ENCODE data around the gene DDX17. TPM values are rescaled to one million over a fixed set of nuclear protein-coding genes. Genes with fewer than 3 reads are reported as not detected.

DDX17 gene
- total and polyA plus RNA-seq, 10 of the 15 experiments (the other 5 are each of a cell fraction or from before 2014, with no cell fraction given) = 25.2 to 778 (median 266) TPM

GRCh38 chr22:38437416-38437815 is 68.7 kb downstream of the DDX17 start:
- intact Hi-C loops (cut with micrococcal nuclease; ENCODE audit: unreplicated experiment) = no loop called here
- TF ChIP-seq BHLHE40 (IDR thresholded peaks at IDR 0.05; ENCODE audit: borderline replicate concordance in 1 of 2, low read depth in 2 of 2, low read length in 1 of 2) = no peak
- TF ChIP-seq SUZ12 (IDR thresholded peaks at IDR 0.05; ENCODE audit: unreplicated experiment) = no peak
- no peak for TF ChIP-seq ZBTB11 (CRISPR knock-in tag; IDR thresholded peaks at IDR 0.05)
- TF ChIP-seq POLR2A (IDR thresholded peaks at IDR 0.05; ENCODE audit: low read depth, low read length) = no peak
- TF ChIP-seq POLR2AphosphoS5 (IDR thresholded peaks at IDR 0.05; ENCODE audit: low read length) = no peak
- TF ChIP-seq MXI1 (IDR thresholded peaks at IDR 0.05; ENCODE audit: low read depth, low read length) = no peak
- no peak for TF ChIP-seq EGR1 (IDR thresholded peaks at IDR 0.05; ENCODE audit: borderline replicate concordance in 1 of 2, low read depth in 2 of 2, low read length in 2 of 2)
- no peak for TF ChIP-seq USF2 (IDR thresholded peaks at IDR 0.05; ENCODE audit: borderline replicate concordance, low read depth, low read length)
- no peak for TF ChIP-seq NR2F1 (conservative IDR thresholded peaks at IDR 0.05)
- Histone ChIP-seq H2AFZ (ENCODE audit: control insufficient read depth, low read depth, low read length) (no peak overlapping the region), H3K27ac (ENCODE audit: control insufficient read depth, insufficient read depth) (no peak overlapping the region), H3K4me3 (no peak overlapping the region), H3K9ac (ENCODE audit: control insufficient read depth, insufficient read depth, low read length) (no peak overlapping the region), H3K27me3 (replicated peaks in 1 of 2; ENCODE audit: control insufficient read depth in 2 of 2, insufficient read depth in 2 of 2, low read length in 1 of 2) (peaks cover 2 to 4% of the 10 kb centered on the region in 2 experiments; a peak in 3 of 4 replicates), H4K20me1 (ENCODE audit: control insufficient read depth, insufficient read depth) (no peaks in the 10 kb centered on the region), H3K79me2 (ENCODE audit: control insufficient read depth, insufficient read depth, low read length) (no peaks in the 10 kb centered on the region), H3K4me2 (ENCODE audit: control insufficient read depth, insufficient read depth) (no peak overlapping the region), H3K36me3 (ENCODE audit: control insufficient read depth in 2 of 2, insufficient read depth in 2 of 2, low read length in 1 of 2) (no peaks in the 10 kb centered on the region), H3K4me1 (ENCODE audit: control insufficient read depth, insufficient read depth, low read length) (no peaks in the 10 kb centered on the region), H3K9me3 (replicated peaks; ENCODE audit: control insufficient read depth, insufficient read depth, low read length) (no peaks in the 10 kb centered on the region)
- in situ Hi-C loops (cut with MboI) = no loop called here
- ChIA-PET SMC1A (ENCODE audit: uncharacterized antibody, unreplicated experiment) (no interaction called here), POLR2A (no interaction called here), RAD21 (ENCODE audit: unreplicated experiment) (interaction anchor here (0.6 kb wide), 1 partner anchor 232 kb away, joined by 3 read pairs; no protein-coding TSS in a partner anchor), CTCF (interaction anchor here (1.1 kb wide), 1 partner anchor 231 kb away, joined by 4 read pairs; no protein-coding TSS in a partner anchor)
- 45% methylated on average over 9 of the region's 9 CpGs for WGBS (ENCODE audit: insufficient coverage, insufficient replicate concordance, low lambda C conversion rate, missing lambda C conversion rate)
- BruUV-seq (replicated peaks) = no TSS peak
- DNase-seq (ENCODE audit: low read depth, low spot score) = no peak
- FAIRE-seq = no peak
- ATAC-seq = no peak
